ENCODE results near the gene FKBP1A.

DNA sequence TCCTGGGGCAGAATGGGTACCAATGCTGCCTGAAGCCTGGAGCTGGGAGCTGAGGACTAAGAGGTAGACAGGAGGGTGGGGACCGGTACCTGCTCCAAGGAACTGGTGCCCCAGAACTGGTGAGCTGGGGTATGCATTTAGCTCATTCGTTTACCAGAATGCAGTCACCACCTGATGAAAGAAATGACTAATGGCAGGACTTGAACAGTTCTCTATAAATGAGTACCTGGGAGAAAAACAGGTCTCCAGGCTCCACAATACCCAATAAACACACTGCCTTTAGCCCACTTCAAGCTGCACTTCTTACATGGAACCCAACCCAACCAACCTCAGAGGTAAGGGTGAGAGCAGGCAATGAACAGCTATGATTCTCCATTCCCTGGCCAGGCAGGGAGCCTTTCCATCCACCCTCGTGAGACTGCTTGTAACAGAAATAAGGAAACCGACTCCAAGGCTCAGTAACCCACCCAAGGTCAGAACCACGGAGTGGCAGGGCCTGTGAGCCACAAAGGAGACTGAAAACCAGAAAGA is 15.4 kb downstream of the FKBP1A start:
- TF ChIP-seq, protein P1, sequence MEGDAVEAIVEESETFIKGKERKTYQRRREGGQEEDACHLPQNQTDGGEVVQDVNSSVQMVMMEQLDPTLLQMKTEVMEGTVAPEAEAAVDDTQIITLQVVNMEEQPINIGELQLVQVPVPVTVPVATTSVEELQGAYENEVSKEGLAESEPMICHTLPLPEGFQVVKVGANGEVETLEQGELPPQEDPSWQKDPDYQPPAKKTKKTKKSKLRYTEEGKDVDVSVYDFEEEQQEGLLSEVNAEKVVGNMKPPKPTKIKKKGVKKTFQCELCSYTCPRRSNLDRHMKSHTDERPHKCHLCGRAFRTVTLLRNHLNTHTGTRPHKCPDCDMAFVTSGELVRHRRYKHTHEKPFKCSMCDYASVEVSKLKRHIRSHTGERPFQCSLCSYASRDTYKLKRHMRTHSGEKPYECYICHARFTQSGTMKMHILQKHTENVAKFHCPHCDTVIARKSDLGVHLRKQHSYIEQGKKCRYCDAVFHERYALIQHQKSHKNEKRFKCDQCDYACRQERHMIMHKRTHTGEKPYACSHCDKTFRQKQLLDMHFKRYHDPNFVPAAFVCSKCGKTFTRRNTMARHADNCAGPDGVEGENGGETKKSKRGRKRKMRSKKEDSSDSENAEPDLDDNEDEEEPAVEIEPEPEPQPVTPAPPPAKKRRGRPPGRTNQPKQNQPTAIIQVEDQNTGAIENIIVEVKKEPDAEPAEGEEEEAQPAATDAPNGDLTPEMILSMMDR (IDR thresholded peaks at IDR 0.05; ENCODE audit: borderline replicate concordance, extremely low read depth, low read length, poor library complexity, severe bottlenecking): no peak
- no peak for TF ChIP-seq EZH2 (IDR thresholded peaks at IDR 0.05; ENCODE audit: borderline replicate concordance, low read depth, low read length, severe bottlenecking)

Measured in DND-41 (cell line).